HEK293 (cell line): ENCODE results near the gene ANKRD11.
"Not testable (repeated sequence)": the region's sequence is repeated elsewhere in the genome, so short reads cannot be mapped to it uniquely, and the experiment has no call there.

Experiments
- FEZF1 ChIP-seq: fragments of 450-650 bp; formaldehyde crosslinking; IDR thresholded peaks from 2 replicates; pipeline ENCODE4 v1.5.1; 2016; ENCODE audit warnings: missing biosample characterization, missing genetic modification characterization
- KLF9 ChIP-seq: fragments of 450-650 bp; formaldehyde crosslinking; IDR thresholded peaks from 2 replicates; pipeline ENCODE4 v1.5.1; 2016; ENCODE audit warnings: missing biosample characterization, missing genetic modification characterization, low read depth
- ZBTB8A ChIP-seq: fragments of 450-650 bp; formaldehyde crosslinking; IDR thresholded peaks from 2 replicates; pipeline ENCODE4 v1.5.1; 2016; ENCODE audit warnings: missing biosample characterization, missing genetic modification characterization
- ZNF354C ChIP-seq: fragments of 450-650 bp; formaldehyde crosslinking; IDR thresholded peaks from 2 replicates; pipeline ENCODE4 v1.5.1; 2016; ENCODE audit warnings: missing biosample characterization, missing genetic modification characterization, low read depth, borderline replicate concordance
- ZNF530 ChIP-seq: fragments of 450-650 bp; formaldehyde crosslinking; IDR thresholded peaks from 2 replicates; pipeline ENCODE4 v1.5.1; 2016; ENCODE audit warnings: low read depth, missing biosample characterization, missing genetic modification characterization
- ZNF654 ChIP-seq: fragments of 450-650 bp; formaldehyde crosslinking; IDR thresholded peaks from 2 replicates; pipeline ENCODE4 v1.5.1; 2016; ENCODE audit warnings: low read depth, missing biosample characterization, missing genetic modification characterization
- ZNF768 ChIP-seq: fragments of 450-650 bp; formaldehyde crosslinking; IDR thresholded peaks from 2 replicates; pipeline ENCODE4 v1.5.1; 2018; ENCODE audit warnings: missing biosample characterization, mild to moderate bottlenecking, missing genetic modification characterization
- TF ChIP-seq, protein P1 (sequence below): fragments of 450-650 bp; formaldehyde crosslinking; IDR thresholded peaks from 2 replicates; pipeline ENCODE4 v1.5.1; 2016; ENCODE audit warnings: missing biosample characterization, missing genetic modification characterization, low read depth
- TF ChIP-seq, protein P2 (sequence below): fragments of 450-650 bp; formaldehyde crosslinking; IDR thresholded peaks from 2 replicates; pipeline ENCODE4 v1.5.1; 2016; ENCODE audit warnings: missing biosample characterization, missing genetic modification characterization
- TF ChIP-seq, protein P3 (sequence below): fragments of 450-650 bp; formaldehyde crosslinking; IDR thresholded peaks from 2 replicates; pipeline ENCODE4 v1.5.0; 2017; ENCODE audit warnings: missing biosample characterization, missing genetic modification characterization, borderline replicate concordance
- TF ChIP-seq, protein P4 (sequence below): fragments of 450-650 bp; formaldehyde crosslinking; IDR thresholded peaks from 2 replicates; pipeline ENCODE4 v1.5.1; 2017; ENCODE audit warnings: missing biosample characterization, missing genetic modification characterization

DNA sequence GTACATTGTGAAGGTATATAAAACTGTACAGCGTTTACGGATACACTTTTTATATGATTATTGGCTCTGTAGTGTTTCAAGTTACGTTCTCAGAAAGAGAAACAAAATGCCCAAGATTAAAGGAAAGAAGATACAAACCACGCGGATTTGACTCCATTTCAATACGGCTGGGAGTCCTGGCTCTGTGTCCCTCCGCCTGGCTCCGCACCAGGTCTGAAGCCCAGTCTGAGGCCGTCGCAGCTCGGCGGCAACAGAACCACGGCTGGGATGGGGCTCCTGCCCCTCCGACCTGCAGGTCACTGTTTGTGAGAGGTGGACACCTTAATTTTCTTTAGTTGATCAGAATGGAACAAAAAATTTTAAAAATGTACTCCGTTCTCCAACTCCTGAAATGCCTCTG lies 222.6 kb downstream of the ANKRD11 start:
- not testable (repeated sequence) for TF ChIP-seq ZNF654 (tag by site-specific recombination); KLF9 (tag by site-specific recombination); ZNF354C (tag by site-specific recombination); ZBTB8A; ZNF768 (tag by site-specific recombination); ZNF530 (tag by site-specific recombination); FEZF1 (tag by site-specific recombination)
- TF ChIP-seq, protein P1, sequence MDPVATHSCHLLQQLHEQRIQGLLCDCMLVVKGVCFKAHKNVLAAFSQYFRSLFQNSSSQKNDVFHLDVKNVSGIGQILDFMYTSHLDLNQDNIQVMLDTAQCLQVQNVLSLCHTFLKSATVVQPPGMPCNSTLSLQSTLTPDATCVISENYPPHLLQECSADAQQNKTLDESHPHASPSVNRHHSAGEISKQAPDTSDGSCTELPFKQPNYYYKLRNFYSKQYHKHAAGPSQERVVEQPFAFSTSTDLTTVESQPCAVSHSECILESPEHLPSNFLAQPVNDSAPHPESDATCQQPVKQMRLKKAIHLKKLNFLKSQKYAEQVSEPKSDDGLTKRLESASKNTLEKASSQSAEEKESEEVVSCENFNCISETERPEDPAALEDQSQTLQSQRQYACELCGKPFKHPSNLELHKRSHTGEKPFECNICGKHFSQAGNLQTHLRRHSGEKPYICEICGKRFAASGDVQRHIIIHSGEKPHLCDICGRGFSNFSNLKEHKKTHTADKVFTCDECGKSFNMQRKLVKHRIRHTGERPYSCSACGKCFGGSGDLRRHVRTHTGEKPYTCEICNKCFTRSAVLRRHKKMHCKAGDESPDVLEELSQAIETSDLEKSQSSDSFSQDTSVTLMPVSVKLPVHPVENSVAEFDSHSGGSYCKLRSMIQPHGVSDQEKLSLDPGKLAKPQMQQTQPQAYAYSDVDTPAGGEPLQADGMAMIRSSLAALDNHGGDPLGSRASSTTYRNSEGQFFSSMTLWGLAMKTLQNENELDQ (tag by site-specific recombination): not testable (repeated sequence)
- TF ChIP-seq, protein P2, sequence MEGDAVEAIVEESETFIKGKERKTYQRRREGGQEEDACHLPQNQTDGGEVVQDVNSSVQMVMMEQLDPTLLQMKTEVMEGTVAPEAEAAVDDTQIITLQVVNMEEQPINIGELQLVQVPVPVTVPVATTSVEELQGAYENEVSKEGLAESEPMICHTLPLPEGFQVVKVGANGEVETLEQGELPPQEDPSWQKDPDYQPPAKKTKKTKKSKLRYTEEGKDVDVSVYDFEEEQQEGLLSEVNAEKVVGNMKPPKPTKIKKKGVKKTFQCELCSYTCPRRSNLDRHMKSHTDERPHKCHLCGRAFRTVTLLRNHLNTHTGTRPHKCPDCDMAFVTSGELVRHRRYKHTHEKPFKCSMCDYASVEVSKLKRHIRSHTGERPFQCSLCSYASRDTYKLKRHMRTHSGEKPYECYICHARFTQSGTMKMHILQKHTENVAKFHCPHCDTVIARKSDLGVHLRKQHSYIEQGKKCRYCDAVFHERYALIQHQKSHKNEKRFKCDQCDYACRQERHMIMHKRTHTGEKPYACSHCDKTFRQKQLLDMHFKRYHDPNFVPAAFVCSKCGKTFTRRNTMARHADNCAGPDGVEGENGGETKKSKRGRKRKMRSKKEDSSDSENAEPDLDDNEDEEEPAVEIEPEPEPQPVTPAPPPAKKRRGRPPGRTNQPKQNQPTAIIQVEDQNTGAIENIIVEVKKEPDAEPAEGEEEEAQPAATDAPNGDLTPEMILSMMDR (tag by site-specific recombination): not testable (repeated sequence)
- TF ChIP-seq, protein P3, sequence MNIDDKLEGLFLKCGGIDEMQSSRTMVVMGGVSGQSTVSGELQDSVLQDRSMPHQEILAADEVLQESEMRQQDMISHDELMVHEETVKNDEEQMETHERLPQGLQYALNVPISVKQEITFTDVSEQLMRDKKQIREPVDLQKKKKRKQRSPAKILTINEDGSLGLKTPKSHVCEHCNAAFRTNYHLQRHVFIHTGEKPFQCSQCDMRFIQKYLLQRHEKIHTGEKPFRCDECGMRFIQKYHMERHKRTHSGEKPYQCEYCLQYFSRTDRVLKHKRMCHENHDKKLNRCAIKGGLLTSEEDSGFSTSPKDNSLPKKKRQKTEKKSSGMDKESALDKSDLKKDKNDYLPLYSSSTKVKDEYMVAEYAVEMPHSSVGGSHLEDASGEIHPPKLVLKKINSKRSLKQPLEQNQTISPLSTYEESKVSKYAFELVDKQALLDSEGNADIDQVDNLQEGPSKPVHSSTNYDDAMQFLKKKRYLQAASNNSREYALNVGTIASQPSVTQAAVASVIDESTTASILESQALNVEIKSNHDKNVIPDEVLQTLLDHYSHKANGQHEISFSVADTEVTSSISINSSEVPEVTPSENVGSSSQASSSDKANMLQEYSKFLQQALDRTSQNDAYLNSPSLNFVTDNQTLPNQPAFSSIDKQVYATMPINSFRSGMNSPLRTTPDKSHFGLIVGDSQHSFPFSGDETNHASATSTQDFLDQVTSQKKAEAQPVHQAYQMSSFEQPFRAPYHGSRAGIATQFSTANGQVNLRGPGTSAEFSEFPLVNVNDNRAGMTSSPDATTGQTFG (tag by site-specific recombination): not testable (repeated sequence)
- TF ChIP-seq, protein P4, sequence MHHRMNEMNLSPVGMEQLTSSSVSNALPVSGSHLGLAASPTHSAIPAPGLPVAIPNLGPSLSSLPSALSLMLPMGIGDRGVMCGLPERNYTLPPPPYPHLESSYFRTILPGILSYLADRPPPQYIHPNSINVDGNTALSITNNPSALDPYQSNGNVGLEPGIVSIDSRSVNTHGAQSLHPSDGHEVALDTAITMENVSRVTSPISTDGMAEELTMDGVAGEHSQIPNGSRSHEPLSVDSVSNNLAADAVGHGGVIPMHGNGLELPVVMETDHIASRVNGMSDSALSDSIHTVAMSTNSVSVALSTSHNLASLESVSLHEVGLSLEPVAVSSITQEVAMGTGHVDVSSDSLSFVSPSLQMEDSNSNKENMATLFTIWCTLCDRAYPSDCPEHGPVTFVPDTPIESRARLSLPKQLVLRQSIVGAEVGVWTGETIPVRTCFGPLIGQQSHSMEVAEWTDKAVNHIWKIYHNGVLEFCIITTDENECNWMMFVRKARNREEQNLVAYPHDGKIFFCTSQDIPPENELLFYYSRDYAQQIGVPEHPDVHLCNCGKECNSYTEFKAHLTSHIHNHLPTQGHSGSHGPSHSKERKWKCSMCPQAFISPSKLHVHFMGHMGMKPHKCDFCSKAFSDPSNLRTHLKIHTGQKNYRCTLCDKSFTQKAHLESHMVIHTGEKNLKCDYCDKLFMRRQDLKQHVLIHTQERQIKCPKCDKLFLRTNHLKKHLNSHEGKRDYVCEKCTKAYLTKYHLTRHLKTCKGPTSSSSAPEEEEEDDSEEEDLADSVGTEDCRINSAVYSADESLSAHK (tag by site-specific recombination): not testable (repeated sequence)
